GM12873 (cell line): ENCODE results near the gene ZBTB4.

Experiments used
- TF ChIP-seq, protein P1 (sequence below): IDR thresholded peaks from 2 replicates; pipeline ENCODE4 v1.5.1; 2012; ENCODE audit warnings: low read depth, mild to moderate bottlenecking, moderate library complexity, low read length, control low read depth; ENCODE audit not compliant: insufficient read depth; ENCODE audit errors: missing control alignments

The ZBTB4 gene

DNA sequence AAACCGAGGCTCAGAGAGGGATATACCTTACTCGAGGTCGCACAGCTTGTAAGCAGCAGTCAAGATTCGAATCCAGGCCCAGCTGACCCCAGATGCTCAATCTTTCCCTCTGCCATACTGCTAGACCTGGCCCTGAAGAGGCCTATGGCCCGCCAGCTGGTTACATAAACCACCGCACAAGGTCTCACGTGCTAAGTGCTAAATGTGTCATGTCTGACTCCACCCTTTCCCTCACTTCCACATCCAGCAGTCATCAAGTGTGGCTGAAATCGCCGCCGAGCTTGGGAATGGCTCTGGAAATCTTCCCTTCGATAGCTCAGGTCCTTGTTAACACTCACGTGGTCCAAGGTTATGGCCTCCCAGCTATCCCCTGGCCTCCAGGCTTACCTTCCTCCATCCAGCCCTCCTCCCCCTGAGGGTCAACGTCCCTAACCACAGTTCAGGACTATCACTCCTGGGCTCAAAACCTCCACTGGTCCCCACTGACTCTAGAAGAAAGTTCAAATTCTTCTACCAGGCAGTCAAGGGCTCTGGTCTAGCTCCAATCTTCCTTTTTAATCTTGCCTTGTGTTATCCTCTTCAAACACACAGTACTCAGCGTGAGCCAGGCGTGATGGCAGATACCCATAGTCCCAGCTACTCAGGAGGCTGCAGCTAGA lies 3.5 kb downstream of the ZBTB4 start:
- TF ChIP-seq, protein P1, sequence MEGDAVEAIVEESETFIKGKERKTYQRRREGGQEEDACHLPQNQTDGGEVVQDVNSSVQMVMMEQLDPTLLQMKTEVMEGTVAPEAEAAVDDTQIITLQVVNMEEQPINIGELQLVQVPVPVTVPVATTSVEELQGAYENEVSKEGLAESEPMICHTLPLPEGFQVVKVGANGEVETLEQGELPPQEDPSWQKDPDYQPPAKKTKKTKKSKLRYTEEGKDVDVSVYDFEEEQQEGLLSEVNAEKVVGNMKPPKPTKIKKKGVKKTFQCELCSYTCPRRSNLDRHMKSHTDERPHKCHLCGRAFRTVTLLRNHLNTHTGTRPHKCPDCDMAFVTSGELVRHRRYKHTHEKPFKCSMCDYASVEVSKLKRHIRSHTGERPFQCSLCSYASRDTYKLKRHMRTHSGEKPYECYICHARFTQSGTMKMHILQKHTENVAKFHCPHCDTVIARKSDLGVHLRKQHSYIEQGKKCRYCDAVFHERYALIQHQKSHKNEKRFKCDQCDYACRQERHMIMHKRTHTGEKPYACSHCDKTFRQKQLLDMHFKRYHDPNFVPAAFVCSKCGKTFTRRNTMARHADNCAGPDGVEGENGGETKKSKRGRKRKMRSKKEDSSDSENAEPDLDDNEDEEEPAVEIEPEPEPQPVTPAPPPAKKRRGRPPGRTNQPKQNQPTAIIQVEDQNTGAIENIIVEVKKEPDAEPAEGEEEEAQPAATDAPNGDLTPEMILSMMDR: no peak

GRCh38 chr17:7471729-7472128 lies 7.7 kb downstream of the ZBTB4 start:
- TF ChIP-seq, protein P1: no peak

GRCh38 chr17:7468804-7469389 lies 10.5 kb downstream of the ZBTB4 start:
- TF ChIP-seq, protein P1: no peak

DNA sequence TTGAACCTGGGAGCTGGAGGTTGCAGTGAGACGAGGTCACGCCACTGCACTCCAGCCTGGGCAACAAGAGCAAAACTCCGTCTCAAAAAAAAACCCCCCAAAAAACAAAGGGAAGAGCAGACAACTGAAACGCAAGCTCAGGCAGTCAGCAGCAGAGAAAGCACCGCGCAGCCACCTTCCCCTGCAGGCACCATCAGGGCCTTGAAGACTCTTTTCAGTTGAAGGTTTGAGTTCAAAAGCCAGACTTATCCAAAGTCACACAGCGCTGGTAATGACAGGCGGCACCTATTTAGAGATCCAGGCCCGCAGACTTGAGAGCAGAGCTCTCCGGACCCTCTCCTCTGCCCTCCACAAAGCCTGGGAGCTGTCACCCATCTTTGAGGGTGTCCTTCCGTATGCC lies 11.1 kb downstream of the ZBTB4 start:
- TF ChIP-seq, protein P1: no peak

- TF ChIP-seq, protein P1: no peak
Measured at GRCh38 chr17:7467498-7467897, 11.9 kb downstream of the ZBTB4 start.

DNA sequence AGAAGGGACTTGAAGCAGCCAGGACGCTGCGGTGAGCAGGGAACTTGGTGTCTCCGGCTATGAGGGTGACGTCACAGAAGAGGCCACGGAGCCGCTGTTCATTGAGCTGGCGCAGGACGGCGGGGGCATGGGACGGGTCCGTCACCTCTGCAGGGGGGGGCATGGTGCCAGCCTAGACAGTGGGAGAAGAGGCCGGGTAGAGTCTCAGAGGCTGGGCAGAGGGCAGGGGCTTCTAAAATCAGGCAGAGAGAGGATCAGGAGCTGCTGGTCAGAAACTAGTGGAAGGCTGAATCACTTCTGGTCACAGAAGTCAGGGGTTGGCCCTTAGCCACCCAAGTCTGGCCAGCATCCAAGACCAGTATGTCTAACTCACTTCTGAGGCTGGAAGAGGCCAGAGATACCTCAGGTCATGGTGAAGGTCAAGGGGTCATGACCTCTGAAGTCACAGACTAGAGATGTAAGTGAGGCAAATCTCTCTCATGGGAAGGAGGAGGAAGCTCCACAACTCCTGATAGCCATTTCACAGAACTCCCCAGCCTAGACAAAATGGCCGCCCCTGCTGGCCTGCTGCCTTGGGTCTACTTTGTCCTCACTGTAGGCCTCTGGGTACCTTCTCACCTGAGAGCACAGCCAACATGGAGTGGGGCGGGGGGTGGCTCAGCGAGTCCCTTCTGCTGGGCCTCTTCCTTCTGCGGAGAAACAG lies 12.6 kb downstream of the ZBTB4 start:
- TF ChIP-seq, protein P1: no peak

- TF ChIP-seq, protein P1: no peak
Measured at GRCh38 chr17:7466318-7466638, 13.2 kb downstream of the ZBTB4 start.
